ENCODE measurements around the gene TXNL4A. TPM values are rescaled to one million over a fixed set of nuclear protein-coding genes. Genes with fewer than 3 reads are reported as not detected.

The TXNL4A gene
- total RNA-seq, 6 experiments from 2014 or later = 168 to 187 (median 174) TPM

- Mint-ChIP-seq H3K36me3 (ENCODE audit: low read depth) (peaks cover 5% of the 10 kb centered on the region), H3K27me3 (ENCODE audit: insufficient read depth) (no peaks in the 10 kb centered on the region; the same call in 1 of the 2 replicates), H3K27ac (peak overlapping the region; percentile 72), H3K4me3 (peak overlapping the region; percentile 92), H3K9me3 (no peaks in the 10 kb centered on the region), H3K4me1 (ENCODE audit: low read depth) (peaks cover 20% of the 10 kb centered on the region)
- no peak for DNase-seq
- TF ChIP-seq CTCF (IDR thresholded peaks at IDR 0.05) = no peak
These were observed 38.5 kb downstream of the TXNL4A start for GRCh38 chr18:79949697-79950487.

DNA sequence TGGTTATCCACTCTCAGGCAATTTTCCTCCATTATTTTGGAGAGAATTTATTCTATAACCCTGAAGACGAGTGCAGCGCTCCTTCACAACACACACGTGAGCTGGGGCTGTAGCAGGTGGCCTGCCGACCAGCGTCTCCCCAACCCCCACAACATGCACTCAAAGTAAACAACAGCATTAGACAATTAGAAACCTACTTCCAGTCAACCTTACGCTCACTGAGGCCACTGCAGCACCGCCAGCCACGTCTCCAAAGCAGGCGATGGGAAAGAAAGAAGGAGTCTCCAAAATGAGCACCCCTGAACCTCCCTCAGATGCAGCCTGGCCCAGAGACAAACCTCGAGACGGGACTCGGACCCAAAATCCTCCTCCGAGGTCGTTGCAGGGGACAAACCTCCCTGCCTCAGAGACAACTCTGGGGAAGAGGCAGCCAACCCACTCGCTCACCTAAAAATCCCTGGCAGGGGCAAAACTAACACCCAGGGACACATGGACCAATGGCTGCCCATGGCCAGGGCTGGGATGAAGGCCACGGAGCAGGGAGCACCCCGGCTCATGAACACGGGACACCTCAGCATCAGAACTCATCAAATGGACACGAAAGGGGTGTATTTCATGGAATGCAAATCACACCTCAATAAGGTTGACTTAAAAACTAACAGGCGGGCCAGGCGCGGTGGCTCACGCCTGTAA, 39.5 kb downstream of the TXNL4A start:
- H3K4me3 Mint-ChIP-seq = no peak overlapping the region
- peaks cover 4% of the 10 kb centered on the region; the same call in 1 of the 2 replicates for H3K36me3 Mint-ChIP-seq (ENCODE audit: low read depth)
- H3K27ac Mint-ChIP-seq = no peak overlapping the region
- peaks cover 25% of the 10 kb centered on the region for H3K4me1 Mint-ChIP-seq (ENCODE audit: low read depth)
- no peak for DNase-seq
- H3K27me3 Mint-ChIP-seq (ENCODE audit: insufficient read depth) = no peaks in the 10 kb centered on the region; the same call in 1 of the 2 replicates
- no peak for TF ChIP-seq CTCF (IDR thresholded peaks at IDR 0.05)
- no peaks in the 10 kb centered on the region for H3K9me3 Mint-ChIP-seq

DNA sequence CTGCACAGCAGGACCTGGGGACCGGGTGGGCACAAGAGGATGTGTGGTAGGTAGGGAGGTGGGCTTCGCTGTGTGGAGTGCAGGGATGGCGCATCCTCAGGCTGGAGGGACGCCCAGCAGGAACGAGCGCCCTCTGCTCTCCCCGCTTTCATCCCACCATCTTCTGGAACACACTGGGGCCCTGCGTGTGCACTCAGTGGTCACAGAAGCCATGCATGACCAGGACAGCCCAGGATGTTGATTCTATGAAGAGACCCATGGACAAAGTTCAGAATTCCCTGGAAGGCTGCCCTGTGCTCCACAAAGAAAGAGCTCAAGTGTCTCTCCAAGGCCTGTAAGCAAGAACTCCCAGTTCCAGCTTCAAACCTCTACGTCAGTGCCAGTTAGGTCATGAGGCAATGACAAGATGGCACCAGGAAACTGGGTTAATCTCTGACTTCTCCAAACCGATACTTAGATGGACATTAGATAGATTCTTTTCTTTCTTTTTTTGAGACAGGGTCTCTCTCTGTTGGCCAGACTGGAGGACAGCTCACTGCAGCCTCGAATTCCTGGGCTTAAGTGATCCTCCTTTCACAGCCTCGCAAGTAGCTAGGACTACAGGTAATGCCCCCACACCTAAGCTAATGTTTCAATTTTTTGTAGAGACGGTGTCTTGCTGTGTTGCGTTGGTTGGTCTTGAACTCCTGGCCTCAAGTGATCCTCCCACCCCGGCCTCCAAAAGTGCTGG, 40.3 kb downstream of the TXNL4A start:
- Mint-ChIP-seq H3K27ac (no peak overlapping the region), H3K4me3 (no peak overlapping the region), H3K9me3 (no peaks in the 10 kb centered on the region), H3K4me1 (ENCODE audit: low read depth) (peaks cover 25% of the 10 kb centered on the region), H3K27me3 (ENCODE audit: insufficient read depth) (no peaks in the 10 kb centered on the region; the same call in 1 of the 2 replicates), H3K36me3 (ENCODE audit: low read depth) (peaks cover 4% of the 10 kb centered on the region; the same call in 1 of the 2 replicates)
- no peak for DNase-seq
- no peak for TF ChIP-seq CTCF (IDR thresholded peaks at IDR 0.05)

DNA sequence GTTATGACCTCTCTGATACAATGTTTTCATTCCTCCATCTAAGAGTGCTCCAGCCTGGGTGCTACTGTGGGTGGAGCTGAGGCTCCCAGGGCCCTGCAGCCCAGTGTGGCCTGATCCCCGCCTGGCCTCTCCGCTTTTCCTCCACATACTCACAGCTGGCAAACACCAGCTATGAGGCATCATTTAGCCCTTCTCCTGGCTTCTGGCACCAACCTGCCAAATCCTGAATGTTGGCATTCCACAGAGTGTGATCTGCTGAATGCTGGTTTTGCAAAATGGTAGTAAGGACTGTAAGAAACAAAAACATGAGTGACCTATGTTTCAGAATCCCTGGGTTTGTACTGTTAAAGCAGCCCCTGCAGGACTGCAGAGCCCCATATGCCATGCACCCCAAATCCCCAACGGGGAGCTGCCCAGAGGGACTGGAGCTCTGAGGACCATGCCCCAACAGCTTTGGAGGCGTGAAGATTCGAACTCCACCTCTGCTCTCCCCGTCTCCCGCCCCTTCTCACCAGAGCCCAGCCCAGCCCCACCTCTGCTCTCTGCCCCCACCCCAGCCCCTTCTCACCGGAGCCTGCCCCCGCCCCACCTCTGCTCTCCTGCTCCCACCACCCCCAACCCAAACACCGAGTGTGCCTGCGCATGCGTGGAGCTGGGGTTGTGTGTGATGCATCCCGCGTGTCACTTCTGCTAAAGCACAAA, 41.2 kb downstream of the TXNL4A start:
- no peak for TF ChIP-seq CTCF (IDR thresholded peaks at IDR 0.05)
- H3K9me3 Mint-ChIP-seq = no peaks in the 10 kb centered on the region
- no peak overlapping the region for H3K27ac Mint-ChIP-seq
- peak; percentile 33 for DNase-seq
- peaks cover 6% of the 10 kb centered on the region; the same call in 1 of the 2 replicates for H3K36me3 Mint-ChIP-seq (ENCODE audit: low read depth)
- peaks cover 25% of the 10 kb centered on the region for H3K4me1 Mint-ChIP-seq (ENCODE audit: low read depth)
- no peak overlapping the region for H3K4me3 Mint-ChIP-seq
- no peaks in the 10 kb centered on the region; the same call in 1 of the 2 replicates for H3K27me3 Mint-ChIP-seq (ENCODE audit: insufficient read depth)

Measured in HFFc6 (cell line).